ENCODE data around the gene HMGCS1. TPM values are rescaled to one million over a fixed set of nuclear protein-coding genes. Genes with fewer than 3 reads are reported as not detected.

Gene HMGCS1
- total RNA-seq, 1 experiment from 2014 or later: 52.8 TPM

GRCh38 chr5:43244823-43245565 is 68.2 kb downstream of the HMGCS1 start:
- no peaks in the 10 kb centered on the region for H3K9me3 ChIP-seq (ENCODE audit: control insufficient read depth in 1 of 2, insufficient read depth in 1 of 2, low read depth in 1 of 2, low read length in 2 of 2)

More at GRCh38 chr5:43244823-43245565, 68.2 kb downstream of the HMGCS1 start:
- H3K27me3 ChIP-seq (ENCODE audit: insufficient read depth, low read length): no peaks in the 10 kb centered on the region
- H3K36me3 ChIP-seq (ENCODE audit: control insufficient read depth in 1 of 2, insufficient read depth in 2 of 2, low read length in 2 of 2): no peaks in the 10 kb centered on the region
- H3K9me2 ChIP-seq (ENCODE audit: insufficient read depth): no peaks in the 10 kb centered on the region
- no peak overlapping the region for H3K4me2 ChIP-seq (ENCODE audit: low read length)
- DNase-seq (ENCODE audit: low read depth, low spot score) (no peak), ATAC-seq (no peak)
- TF ChIP-seq POLR2AphosphoS5 (IDR thresholded peaks at IDR 0.05; ENCODE audit: low read depth, low read length) (no peak), POLR2A (IDR thresholded peaks at IDR 0.05; ENCODE audit: borderline replicate concordance, extremely low read depth, insufficient read depth, insufficient read length) (no peak), MAX (IDR thresholded peaks at IDR 0.05) (no peak), REST (IDR thresholded peaks at IDR 0.05; ENCODE audit: low read depth) (no peak), EZH2 (IDR thresholded peaks at IDR 0.05) (no peak), ZBTB33 (IDR thresholded peaks at IDR 0.05; ENCODE audit: extremely low read depth, insufficient replicate concordance, low read length) (no peak), ELF1 (IDR thresholded peaks at IDR 0.05; ENCODE audit: borderline replicate concordance, low read depth) (no peak), FOSL1 (IDR thresholded peaks at IDR 0.05; ENCODE audit: low read depth) (no peak), SRF (IDR thresholded peaks at IDR 0.05; ENCODE audit: low read depth) (no peak), RAD21 (IDR thresholded peaks at IDR 0.05; ENCODE audit: low read depth) (no peak)
- H3K27ac ChIP-seq (ENCODE audit: low read depth, low read length): no peak overlapping the region
- no peak overlapping the region for H2AFZ ChIP-seq (ENCODE audit: low read depth, low read length, poor library complexity, severe bottlenecking)
- no peak overlapping the region for H3K9ac ChIP-seq (ENCODE audit: low read length)
- no peaks in the 10 kb centered on the region for H3K4me1 ChIP-seq (ENCODE audit: control insufficient read depth in 1 of 2, insufficient read depth in 2 of 2, low read length in 2 of 2)
- ChIA-PET RAD21 (ENCODE audit: low non-redundant PET in 1 of 2, low total read pairs in 2 of 2, uncharacterized antibody in 2 of 2, unreplicated experiment in 2 of 2) (no interaction called here), POLR2A (no interaction called here), CTCF (no interaction called here)
- H3K79me2 ChIP-seq (ENCODE audit: insufficient read depth, low read length): no peaks in the 10 kb centered on the region
- H3K4me3 ChIP-seq (replicated peaks in 1 of 2; ENCODE audit: low read depth in 1 of 2, low read length in 2 of 2): no peak overlapping the region
- H4K20me1 ChIP-seq (ENCODE audit: insufficient read depth): no peaks in the 10 kb centered on the region
- no TSS peak for BruUV-seq (replicated peaks)
- intact Hi-C loops (cut with micrococcal nuclease): no loop called here

Data from HCT116 (cell line).